HS-5 (cell line): ENCODE data around the gene TCERG1L.

Experiments used
- DNase-seq: peaks from one replicate; pipeline ENCODE4 v3.0.0-alpha.2; 2012; ENCODE audit warnings: low read depth

Gene TCERG1L

GRCh38 chr10:131270461-131271190 lies 40.9 kb downstream of the TCERG1L start:
- no peak for DNase-seq

- no peak for DNase-seq
Observed at GRCh38 chr10:131269776-131270460, 41.6 kb downstream of the TCERG1L start.

- DNase-seq = no peak
Observed at GRCh38 chr10:131267814-131268095, 43.8 kb downstream of the TCERG1L start.

- no peak for DNase-seq
Observed at GRCh38 chr10:131266936-131267813, 44.3 kb downstream of the TCERG1L start.

GRCh38 chr10:131264110-131264788 lies 47.3 kb downstream of the TCERG1L start:
- DNase-seq = no peak

- DNase-seq = no peak
Observed at GRCh38 chr10:131261890-131262475, 49.5 kb downstream of the TCERG1L start.

GRCh38 chr10:131260452-131261211 lies 50.9 kb downstream of the TCERG1L start:
- DNase-seq = no peak

- DNase-seq = no peak
Observed at GRCh38 chr10:131260031-131260430, 51.5 kb downstream of the TCERG1L start.

- DNase-seq = no peak
Observed at GRCh38 chr10:131259535-131259934, 52.0 kb downstream of the TCERG1L start.

- no peak for DNase-seq
Observed at GRCh38 chr10:131258256-131258655, 53.3 kb downstream of the TCERG1L start.

GRCh38 chr10:131257027-131257426 lies 54.5 kb downstream of the TCERG1L start:
- DNase-seq = no peak

- no peak for DNase-seq
Observed at GRCh38 chr10:131254859-131255252, 56.7 kb downstream of the TCERG1L start.

- no peak for DNase-seq
Observed at GRCh38 chr10:131253931-131254858, 57.3 kb downstream of the TCERG1L start.

- no peak for DNase-seq
Observed at GRCh38 chr10:131252567-131253276, 58.8 kb downstream of the TCERG1L start.

GRCh38 chr10:131251146-131251541 lies 60.4 kb downstream of the TCERG1L start:
- no peak for DNase-seq

- no peak for DNase-seq
Observed at GRCh38 chr10:131250454-131251145, 60.9 kb downstream of the TCERG1L start.

- DNase-seq = no peak
Observed at GRCh38 chr10:131249955-131250344, 61.6 kb downstream of the TCERG1L start.

GRCh38 chr10:131249238-131249954 lies 62.1 kb downstream of the TCERG1L start:
- DNase-seq = no peak
